ENCODE measurements around the gene DBH.

Gene DBH

DNA sequence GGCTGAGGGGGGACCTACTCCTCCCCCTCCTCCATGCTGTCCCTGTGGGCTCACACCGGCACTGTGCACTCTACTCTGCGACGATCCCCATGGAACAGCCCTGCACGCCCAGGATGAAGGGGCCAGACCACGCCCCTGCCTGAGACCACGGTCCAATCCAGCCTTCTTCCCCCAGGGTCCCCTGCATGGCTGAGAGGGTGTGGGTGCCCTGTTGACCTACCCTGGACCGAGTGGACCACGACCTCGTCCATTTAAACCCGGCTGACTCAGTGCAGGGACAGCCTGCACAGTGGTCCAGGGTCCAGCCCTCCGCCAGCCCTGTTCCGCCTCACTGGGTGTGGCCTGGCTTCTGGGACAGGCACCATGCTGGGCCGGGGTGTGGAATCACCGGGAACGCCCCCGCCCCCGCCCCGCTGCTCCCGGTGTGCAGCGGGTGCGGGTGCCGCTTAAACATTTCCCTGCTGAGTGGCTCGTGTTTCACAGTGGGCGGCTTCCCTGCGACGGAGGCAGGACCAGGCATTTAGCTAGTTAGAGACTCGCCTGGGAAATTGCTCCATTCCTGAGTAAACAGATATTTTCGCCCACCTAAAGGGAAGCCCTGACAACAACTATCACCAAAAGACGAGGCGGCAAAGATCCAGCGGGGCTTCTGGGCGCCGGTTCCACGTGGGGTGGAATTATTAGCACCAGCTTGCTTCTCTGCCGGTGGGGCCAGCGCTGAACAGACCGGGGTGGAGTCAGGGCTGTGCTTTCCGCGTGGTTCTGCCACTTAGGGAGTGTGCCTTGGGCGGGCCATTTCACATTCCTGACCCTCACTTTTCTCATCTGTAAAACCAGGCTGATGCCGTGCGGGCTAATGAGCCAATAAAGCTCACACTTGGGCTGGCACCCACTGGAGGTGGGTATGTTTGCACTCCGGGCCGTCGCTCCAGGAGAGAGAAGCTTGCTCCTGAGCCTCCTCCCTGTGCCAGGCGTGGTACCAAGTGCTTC lies 22.6 kb downstream of the DBH start:
- DNase-seq (ENCODE audit: low spot score), result no peak
- H3K27ac ChIP-seq, result peak overlapping the region in 1 of 2 donors; percentile 15
- TF ChIP-seq, protein P1, sequence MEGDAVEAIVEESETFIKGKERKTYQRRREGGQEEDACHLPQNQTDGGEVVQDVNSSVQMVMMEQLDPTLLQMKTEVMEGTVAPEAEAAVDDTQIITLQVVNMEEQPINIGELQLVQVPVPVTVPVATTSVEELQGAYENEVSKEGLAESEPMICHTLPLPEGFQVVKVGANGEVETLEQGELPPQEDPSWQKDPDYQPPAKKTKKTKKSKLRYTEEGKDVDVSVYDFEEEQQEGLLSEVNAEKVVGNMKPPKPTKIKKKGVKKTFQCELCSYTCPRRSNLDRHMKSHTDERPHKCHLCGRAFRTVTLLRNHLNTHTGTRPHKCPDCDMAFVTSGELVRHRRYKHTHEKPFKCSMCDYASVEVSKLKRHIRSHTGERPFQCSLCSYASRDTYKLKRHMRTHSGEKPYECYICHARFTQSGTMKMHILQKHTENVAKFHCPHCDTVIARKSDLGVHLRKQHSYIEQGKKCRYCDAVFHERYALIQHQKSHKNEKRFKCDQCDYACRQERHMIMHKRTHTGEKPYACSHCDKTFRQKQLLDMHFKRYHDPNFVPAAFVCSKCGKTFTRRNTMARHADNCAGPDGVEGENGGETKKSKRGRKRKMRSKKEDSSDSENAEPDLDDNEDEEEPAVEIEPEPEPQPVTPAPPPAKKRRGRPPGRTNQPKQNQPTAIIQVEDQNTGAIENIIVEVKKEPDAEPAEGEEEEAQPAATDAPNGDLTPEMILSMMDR (IDR thresholded peaks at IDR 0.05), result no peak
- peak overlapping the region; percentile 63 for H3K4me3 ChIP-seq

DNA sequence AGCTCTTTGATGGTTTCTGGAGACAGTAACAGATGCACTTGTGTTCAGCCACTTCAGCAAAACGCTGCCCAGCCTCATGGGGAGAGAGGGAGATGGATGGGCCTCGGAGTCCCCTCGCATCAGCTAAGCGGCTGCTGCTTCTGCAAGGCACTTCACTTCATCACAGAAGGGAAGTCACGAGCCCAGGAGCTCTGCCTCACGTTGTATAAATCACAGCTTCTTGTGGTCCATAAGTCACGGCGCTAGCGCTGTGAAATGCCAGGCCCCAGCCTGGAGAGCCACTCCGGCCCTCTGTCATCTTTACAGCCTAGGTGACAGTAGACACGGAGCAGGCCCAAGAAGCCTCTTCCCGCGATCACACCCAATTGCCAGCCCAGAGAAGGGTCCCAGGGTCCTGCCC lies 23.4 kb downstream of the DBH start:
- TF ChIP-seq, protein P1 (IDR thresholded peaks at IDR 0.05), result no peak
- DNase-seq (ENCODE audit: low spot score), result no peak
- no peak overlapping the region for H3K27ac ChIP-seq

DNA sequence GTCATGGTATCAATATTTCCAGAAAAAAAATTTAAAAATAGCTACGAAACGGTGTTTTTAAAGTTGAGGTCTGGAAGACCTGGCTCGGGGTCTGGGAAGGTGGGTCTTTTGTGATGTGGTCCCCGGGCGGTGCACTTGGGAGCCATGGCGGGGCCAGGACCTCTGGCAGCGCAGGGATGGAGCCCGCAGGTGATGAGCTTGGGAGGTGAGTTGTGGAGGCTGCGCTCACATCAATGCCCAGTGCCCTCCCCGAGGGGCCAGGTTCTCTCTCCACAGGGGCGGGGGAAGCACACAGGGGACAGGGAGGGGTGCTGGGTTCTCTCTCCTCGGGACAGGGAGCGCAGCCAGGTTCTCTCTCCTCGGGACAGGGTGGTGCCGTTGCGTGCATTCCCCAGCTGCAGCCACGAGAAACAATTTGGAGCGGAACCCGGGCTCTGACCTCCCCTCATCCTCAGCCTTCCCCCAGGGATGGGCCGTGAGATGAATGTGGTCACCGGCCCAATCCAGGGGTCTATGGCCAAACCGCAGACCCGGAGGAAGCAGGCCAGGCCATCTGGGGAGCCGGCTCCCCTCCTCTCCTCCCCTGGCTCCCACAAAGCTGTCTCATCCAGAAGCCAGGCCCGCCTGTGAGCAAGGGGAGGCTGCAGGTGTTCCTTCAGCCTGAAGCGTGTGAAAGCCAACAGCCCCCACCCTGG lies 25.8 kb downstream of the DBH start:
- Histone ChIP-seq H3K27ac (no peak overlapping the region), H3K4me3 (no peak overlapping the region)
- DNase-seq (ENCODE audit: low spot score), result no peak
- TF ChIP-seq, protein P1 (IDR thresholded peaks at IDR 0.05), result no peak

More for the DNA sequence above, 23.4 kb downstream of the DBH start:
- H3K4me3 ChIP-seq, result peak overlapping the region; percentile 63

- TF ChIP-seq, protein P1 (IDR thresholded peaks at IDR 0.05), result no peak
- no peak for DNase-seq (ENCODE audit: low spot score)
- no peak overlapping the region for H3K27ac ChIP-seq
These were observed 28.2 kb downstream of the DBH start for GRCh38 chr9:133664173-133665050.

DNA sequence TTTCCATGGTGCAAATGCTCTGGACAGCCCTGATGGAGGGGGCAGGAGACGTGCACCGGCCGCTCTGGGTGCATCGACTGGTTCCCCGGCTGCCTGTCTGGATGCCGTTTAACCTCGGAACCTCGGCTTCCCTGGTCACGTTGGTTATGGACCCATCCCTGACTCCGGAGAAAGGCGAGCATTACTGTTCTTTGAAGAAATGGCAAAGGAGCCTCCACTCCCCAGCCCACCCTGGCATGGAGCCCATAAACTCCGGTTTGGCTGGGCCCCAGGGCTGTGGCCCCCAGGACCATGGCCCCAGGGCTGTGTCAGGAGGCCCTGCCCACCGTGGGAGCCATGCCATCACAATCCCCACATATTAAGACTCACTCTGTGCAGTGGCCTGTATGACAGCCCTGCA lies 28.9 kb downstream of the DBH start:
- DNase-seq (ENCODE audit: low spot score), result no peak
- no peak overlapping the region for H3K4me3 ChIP-seq
- TF ChIP-seq, protein P1 (IDR thresholded peaks at IDR 0.05), result no peak
- no peak overlapping the region for H3K27ac ChIP-seq

More at GRCh38 chr9:133664173-133665050, 28.2 kb downstream of the DBH start:
- H3K4me3 ChIP-seq, result no peak overlapping the region

DNA sequence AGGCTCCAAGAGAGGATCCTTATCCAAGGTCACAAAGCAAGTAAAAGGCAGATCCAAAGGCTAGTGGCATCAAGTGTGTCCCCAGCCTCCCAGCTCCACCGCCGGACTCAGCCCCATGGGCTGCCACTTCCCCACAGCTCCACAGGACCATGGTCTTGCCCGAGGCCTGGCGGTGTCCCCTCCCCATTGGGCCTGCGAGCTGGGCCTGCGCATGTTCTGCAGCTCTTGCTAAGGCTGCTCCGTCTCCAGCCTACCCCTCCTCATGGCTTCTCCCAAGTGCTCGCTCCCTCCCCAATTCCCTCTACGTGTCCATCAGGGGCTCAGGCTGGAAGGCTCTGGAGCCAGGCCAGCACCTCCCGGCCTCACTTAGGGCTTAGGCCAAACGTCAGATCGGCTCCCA lies 29.4 kb downstream of the DBH start:
- TF ChIP-seq, protein P1 (IDR thresholded peaks at IDR 0.05), result no peak
- Histone ChIP-seq H3K27ac (no peak overlapping the region), H3K4me3 (no peak overlapping the region)
- DNase-seq (ENCODE audit: low spot score), result no peak
